Endothelial cell of hepatic sinusoid (primary cell): ENCODE data around the gene ZNF441.
"Not testable (repeated sequence)": the region's sequence is repeated elsewhere in the genome, so short reads cannot be mapped to it uniquely, and the experiment has no call there.

Experiments used
- in situ Hi-C: cut with HindIII; loops from 2 replicates; pipeline ENCODE4 v1.10.0; 2017; ENCODE audit warnings: low sequenced_read_pairs

ZNF441 gene

DNA sequence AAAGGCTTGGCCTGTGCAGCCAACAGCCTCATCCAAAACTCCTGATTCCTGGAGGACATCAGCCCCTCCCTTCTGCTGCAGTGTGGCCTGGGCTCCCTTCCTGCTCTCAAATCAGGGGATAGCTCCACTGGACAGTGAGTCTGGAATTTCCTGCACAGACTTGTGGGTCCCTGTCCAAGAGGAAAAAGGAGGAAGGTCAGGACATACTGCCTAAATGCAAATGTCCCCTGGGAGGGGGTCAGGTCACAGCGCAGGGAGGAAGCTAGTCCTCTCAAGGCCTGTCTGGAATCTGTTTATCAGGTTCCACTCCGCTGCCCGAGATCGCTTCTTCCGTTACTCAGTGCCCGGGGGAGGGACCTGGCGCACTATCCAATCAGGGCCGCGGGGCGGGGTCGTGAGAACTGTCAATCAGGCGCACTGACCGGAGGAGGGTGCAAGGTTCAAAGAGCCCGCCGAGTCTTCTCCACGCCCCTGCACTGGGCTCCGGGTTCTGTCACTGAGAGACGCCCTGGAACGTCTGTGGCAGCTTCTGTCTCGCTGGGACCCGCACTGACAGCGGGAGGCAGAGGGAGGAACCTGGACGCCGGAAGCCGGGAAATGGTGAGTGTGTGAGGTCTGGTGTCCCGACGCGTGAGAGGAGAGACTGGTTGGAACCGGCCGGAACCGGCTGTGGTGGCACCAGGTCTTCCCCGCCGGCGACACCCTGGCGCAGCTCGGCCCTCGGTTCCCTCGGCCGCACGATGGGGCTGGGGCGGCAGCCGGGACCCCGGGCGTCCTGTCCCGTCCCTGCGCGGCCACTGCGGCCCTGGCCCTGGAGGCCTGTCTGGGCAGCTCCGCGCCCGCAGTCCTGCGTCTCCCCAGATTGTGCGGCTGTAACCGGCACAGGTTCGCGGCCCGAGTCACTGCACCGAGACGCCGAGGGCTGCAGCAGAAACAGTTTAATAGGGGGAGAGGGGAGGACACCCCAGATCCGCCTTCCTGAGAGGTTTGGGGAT is at the start of gene ZNF441:
ZNF441 (plus strand) TSS at position 404 of the 995 bp plus-strand sequence; CDS start at position 598, 194 bp downstream.
- in situ Hi-C loops = no loop called here

DNA sequence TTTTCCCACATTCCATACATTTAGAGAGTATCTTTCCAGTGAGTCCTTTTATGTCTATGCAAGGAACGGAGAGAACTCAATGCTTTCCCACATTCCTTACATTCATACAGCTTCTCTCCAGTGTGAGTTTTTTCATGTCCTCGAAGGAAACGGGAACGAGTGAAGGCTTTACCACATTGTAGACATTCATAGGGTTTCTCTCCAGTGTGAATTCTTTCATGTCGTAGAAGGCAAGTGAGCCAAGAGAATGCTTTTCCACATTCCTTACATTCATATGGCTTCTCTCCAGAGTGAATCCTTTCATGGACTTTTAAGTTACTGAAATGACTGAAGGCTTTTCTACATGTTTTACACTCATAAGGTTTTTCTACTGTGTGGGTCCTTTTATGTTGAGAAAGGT is 45.1 kb upstream of the ZNF441 start:
- in situ Hi-C loops = no loop called here

DNA sequence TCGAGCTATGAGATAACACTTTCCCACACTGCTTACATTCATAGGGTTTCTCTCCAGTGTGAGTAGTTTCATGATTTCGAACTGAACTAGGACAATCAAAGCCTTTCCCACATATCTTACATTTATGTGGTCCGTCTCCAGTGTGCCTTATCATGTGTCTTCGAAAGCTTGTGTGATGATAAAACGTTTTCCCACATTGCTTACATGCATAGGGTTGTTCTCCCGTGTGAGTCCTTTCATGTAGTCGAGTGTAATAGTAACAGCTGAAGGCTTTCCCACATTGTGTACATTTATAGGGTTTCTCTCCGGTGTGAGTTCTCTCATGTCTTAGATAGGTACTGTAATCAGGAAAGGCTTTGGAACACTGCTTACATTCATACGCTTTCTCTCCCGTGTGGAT is 44.4 kb upstream of the ZNF441 start:
- in situ Hi-C loops = no loop called here

DNA sequence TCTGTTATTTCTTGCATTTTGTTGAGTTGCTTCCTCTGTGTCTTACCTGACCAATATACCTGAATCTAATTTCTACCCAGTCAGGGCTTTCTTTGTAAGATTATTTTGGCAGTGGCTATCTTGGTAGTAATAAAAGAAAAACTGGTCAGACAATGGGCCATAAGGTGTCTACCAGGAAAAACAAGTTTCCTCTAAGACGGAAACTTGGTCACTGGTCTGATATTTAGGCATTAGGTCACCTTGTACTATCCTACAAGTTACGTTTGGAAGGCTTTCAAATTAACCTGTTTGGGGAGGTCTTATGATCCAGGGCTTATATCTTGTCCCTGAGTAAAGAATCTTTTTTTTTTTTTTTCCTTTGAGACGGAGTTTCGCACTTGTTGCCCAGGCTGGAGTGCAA is 37.2 kb upstream of the ZNF441 start:
- in situ Hi-C loops = no loop called here

- in situ Hi-C loops = no loop called here
Observed at GRCh38 chr19:11735375-11735774, 31.4 kb upstream of the ZNF441 start.

DNA sequence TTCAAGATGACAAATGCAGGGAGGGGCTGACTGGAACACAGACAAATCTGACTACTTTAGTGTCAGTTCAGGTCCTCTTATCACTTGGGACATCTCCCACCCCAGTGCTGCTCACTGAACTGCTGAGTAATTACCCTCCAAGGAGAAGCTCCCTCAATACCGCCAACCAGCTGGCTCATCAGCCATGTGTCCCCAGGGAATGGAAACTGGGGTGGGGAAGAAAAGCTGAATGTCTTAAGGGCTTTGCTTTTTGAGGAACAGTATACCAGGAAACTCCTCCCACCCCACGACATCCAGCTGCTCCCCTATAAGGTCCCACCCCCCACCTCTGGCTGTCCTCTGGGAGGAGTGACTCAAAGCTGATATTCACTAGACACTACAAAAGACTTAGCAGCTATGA is 30.1 kb upstream of the ZNF441 start:
- in situ Hi-C loops = no loop called here

GRCh38 chr19:11737964-11738745 is 28.6 kb upstream of the ZNF441 start:
- in situ Hi-C loops = no loop called here

DNA sequence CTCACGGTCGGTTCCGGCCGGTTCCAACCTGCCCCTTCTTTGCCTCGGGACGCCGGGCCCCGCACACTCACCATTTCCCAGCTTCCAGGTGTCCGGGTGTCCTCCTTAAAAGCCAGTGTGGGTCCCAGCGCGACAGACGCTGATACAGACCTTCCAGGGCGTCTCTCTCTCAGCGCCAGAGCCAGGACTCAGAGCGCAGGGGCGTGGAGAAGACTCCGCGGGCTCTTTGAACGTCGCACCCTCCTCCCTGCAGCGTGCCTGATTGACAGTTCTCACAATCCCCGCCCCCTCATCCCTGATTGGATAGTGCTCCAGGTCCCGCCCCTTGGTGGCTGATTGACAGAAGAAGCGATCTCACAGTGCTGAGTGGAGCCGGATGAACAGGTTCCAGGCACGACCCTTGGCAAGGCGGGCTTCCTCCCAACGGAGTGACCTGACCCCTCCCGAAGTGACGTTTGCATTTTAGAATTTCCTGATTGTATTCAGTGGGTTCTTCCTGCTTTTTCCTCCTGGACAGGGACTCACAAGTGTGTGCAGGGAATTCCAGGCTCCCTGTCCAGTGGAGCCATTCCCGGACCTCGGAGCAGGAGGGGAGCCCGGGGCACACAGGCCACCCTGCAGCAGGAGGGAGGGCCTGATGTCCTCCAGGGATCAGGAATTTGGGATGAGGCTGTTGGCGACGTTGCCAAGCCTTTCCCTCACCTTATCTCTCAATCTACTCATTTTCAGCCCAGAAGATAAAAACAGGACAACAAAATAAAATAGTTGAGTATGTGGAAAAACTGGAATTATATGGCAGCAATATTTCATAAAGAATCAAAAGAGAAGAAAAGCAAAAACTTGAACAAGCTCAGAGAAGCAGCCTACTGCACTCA is 27.8 kb upstream of the ZNF441 start, which contains the start of gene ZNF823:
ZNF823 (minus strand) TSS at position 201 of the 875 bp plus-strand sequence; CDS start at position 74, 127 bp downstream.
- in situ Hi-C loops = no loop called here

- in situ Hi-C loops = no loop called here
Observed at GRCh38 chr19:11745869-11746268, 20.9 kb upstream of the ZNF441 start.

DNA sequence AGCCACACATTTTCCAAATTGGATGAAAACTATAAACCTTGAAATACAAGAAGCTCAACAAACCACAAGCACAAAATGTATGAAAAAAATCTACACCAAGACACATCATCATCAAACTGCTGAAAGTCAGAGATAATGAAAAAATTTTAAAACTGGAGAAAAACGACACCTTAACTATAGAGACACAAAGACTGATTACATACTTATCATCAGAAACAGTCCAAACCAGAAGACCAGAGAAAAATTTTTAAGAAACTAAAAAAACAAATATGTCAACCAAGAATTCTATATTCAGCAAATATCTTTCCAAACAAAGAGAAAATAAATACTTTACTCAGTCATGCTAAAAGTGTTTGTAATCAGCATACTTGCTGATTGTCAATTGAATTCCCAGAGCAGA is 19.5 kb upstream of the ZNF441 start:
- in situ Hi-C loops = no loop called here

GRCh38 chr19:11749751-11750150 is 17.0 kb upstream of the ZNF441 start:
- in situ Hi-C loops = no loop called here

GRCh38 chr19:11752244-11752736 is 14.5 kb upstream of the ZNF441 start:
- in situ Hi-C loops = no loop called here

DNA sequence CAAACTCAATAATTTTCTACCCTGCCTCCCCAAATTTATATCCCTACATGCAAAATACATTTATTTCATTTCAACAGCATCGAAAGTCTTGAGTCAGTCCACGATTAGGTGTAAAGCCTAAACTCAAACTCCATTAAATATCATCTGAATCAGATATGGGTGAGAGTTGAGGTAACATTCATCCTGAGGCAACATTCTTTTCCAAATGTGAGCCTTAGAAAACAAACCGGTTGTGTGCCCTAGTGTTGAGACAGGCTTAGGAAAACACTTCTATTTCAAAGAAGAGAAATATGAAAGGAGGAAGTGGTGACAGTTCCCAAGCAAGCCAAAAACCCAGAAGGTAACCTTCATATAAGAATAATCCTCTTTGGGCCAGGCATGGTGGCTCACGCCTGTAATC is 12.1 kb upstream of the ZNF441 start:
- in situ Hi-C loops = loop anchor here (5.0 kb wide), 1 partner anchor 67 kb away; no protein-coding TSS in a partner anchor

DNA sequence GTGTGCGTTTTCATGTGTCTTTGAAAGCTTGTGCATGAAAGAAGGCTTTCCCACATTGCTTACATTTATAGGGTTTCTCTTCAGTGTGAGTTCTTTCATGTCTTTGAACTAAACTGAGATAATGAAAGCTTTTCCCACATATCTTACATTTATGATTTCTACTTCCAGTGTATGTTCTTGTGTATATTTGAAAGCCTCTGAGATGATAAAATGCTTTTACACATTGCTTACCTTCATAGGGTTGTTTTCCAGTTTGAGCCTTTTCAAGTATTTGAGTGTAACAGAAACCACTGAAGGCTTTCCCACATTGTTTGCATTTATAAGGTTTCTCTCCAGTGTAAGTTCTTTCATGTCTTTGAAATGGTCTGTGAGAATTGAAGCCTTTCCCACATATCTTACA is 9.8 kb upstream of the ZNF441 start:
- in situ Hi-C loops = loop anchor here (5.0 kb wide), 1 partner anchor 70 kb away; no protein-coding TSS in a partner anchor

GRCh38 chr19:11759805-11760204 is 7.0 kb upstream of the ZNF441 start:
- in situ Hi-C loops = loop anchor here (5.0 kb wide), 1 partner anchor 73 kb away; no protein-coding TSS in a partner anchor

DNA sequence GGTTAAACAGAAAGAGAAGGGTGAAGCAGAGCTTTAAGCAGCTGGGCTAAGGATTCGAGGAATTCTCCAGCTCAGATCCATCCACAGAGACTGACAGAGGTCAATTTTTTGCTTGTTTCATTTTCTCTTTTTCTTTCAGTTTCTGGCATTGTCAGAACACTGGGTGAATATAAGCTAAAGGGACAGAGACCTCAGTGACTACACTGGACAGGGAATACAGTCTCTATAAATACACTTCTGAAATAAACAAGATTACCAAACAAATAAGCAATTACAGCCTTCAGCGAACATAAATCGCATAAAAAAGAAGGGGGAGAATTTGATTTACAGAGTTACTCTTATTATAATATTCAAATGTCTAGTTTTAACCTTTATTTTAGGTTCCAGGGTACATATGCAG is 3.7 kb upstream of the ZNF441 start:
- in situ Hi-C loops = no loop called here

DNA sequence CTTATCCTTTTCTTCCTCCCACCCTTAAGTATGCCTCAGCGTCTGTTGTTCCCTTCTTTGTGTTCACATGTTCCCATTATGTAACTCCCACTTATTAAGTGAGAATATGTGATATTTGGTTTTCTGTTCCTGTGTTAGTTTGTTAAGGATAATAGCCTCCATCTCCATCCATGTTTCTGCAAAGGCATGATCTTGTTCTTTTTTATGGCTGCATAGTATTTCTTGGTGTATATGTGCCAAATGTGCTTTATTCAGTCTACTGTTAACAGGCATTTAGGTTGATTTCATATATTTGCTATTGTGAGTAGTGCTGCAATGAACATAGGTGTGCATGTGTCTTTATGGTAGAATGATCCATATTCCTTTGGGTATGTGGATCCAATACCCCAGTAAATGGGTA is 3.2 kb upstream of the ZNF441 start:
- in situ Hi-C loops = no loop called here

DNA sequence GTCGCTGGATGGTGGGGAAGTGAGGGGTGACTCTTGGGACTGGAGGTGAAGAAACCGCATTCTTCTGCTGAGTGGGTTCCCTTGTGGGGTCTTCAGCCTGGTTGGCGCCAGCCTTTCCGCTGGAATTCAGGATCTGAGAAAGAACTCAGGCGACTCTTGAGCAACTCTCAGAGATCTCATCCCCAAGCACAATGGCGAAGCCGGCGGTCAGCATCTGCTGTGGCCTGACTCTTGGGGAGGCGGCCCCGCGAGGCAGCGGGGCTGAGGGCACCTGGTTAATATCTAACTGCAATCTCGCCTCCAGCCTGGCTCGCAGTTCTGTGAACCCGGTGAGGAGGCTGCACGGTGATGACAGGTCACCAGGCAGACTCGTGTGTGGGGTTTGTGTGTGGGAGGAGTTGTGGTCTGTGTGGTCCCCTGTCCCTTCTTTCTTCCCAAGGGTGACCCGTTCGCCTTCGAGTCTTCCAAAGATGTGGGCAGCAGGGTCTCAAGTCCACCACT is 883 bp downstream of the ZNF441 start:
- in situ Hi-C loops = no loop called here

GRCh38 chr19:11769995-11770394 is 3.2 kb downstream of the ZNF441 start:
- in situ Hi-C loops = no loop called here

DNA sequence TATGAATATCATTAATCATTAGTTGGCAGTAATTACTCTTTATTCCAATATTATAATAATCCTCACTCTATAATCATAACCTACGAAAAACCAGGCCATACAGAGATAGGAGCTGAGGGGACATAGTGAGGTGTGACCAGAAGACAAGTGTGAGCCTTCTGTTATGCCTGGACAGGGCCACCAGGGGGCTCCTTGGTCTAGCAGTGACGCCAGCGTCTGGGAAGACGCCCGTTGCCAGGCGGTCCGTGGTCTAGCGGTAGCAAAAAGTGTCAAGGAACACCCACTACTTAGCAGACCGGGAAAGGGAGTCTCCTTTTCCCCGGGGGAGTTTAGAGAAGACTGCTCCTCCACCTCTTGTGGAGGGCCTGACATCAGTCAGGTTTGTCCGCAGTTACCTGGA is 4.7 kb downstream of the ZNF441 start:
- in situ Hi-C loops = not testable (repeated sequence)
